ENCODE data around the gene NRN1.

Gene NRN1

GRCh38 chr6:6003621-6004366 is 2.9 kb downstream of the NRN1 start:
- Histone ChIP-seq H3K9me3 (ENCODE audit: low read length) (no peaks in the 10 kb centered on the region; the same call in 1 of the 2 replicates), H3K27me3 (ENCODE audit: insufficient read depth, low read length) (no peaks in the 10 kb centered on the region), H3K27ac (ENCODE audit: low read depth, low read length, poor library complexity, severe bottlenecking) (no peak overlapping the region), H3K9me2 (ENCODE audit: low read depth, low read length) (no peaks in the 10 kb centered on the region), H4K20me1 (ENCODE audit: insufficient read depth, low read length) (no peaks in the 10 kb centered on the region), H2AFZ (ENCODE audit: low read length) (no peak overlapping the region), H3K4me1 (ENCODE audit: insufficient read depth, low read length, severe bottlenecking) (peaks cover 18% of the 10 kb centered on the region), H3K4me2 (ENCODE audit: low read length) (no peak overlapping the region), H3F3A (ENCODE audit: insufficient read depth, low read length) (no peaks in the 10 kb centered on the region), H3K9ac (ENCODE audit: low read length) (no peak overlapping the region), H3K4me3 (ENCODE audit: low read depth, low read length, poor library complexity, severe bottlenecking) (no peak overlapping the region), H3K36me3 (ENCODE audit: insufficient read depth, low read length) (0 out of 2 replicates have a peak, but pooled peaks cover 4% of the 10 kb centered on the region), H3K79me2 (ENCODE audit: insufficient read depth, low read length) (no peaks in the 10 kb centered on the region)
- no peak for TF ChIP-seq EZH2 (IDR thresholded peaks at IDR 0.05; ENCODE audit: borderline replicate concordance, low read length)
- TF ChIP-seq, protein P1, sequence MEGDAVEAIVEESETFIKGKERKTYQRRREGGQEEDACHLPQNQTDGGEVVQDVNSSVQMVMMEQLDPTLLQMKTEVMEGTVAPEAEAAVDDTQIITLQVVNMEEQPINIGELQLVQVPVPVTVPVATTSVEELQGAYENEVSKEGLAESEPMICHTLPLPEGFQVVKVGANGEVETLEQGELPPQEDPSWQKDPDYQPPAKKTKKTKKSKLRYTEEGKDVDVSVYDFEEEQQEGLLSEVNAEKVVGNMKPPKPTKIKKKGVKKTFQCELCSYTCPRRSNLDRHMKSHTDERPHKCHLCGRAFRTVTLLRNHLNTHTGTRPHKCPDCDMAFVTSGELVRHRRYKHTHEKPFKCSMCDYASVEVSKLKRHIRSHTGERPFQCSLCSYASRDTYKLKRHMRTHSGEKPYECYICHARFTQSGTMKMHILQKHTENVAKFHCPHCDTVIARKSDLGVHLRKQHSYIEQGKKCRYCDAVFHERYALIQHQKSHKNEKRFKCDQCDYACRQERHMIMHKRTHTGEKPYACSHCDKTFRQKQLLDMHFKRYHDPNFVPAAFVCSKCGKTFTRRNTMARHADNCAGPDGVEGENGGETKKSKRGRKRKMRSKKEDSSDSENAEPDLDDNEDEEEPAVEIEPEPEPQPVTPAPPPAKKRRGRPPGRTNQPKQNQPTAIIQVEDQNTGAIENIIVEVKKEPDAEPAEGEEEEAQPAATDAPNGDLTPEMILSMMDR (IDR thresholded peaks at IDR 0.05; ENCODE audit: low read length) = no peak

GRCh38 chr6:6002848-6003620 is 3.7 kb downstream of the NRN1 start:
- H3K36me3 ChIP-seq (ENCODE audit: insufficient read depth, low read length) = 0 out of 2 replicates have a peak, but pooled peaks cover 6% of the 10 kb centered on the region
- no peak overlapping the region for H3K27ac ChIP-seq (ENCODE audit: low read depth, low read length, poor library complexity, severe bottlenecking)
- no peak for TF ChIP-seq EZH2 (IDR thresholded peaks at IDR 0.05; ENCODE audit: borderline replicate concordance, low read length)
- TF ChIP-seq, protein P1 (IDR thresholded peaks at IDR 0.05; ENCODE audit: low read length) = no peak
- no peak overlapping the region for H3K9ac ChIP-seq (ENCODE audit: low read length)
- H3K79me2 ChIP-seq (ENCODE audit: insufficient read depth, low read length) = no peaks in the 10 kb centered on the region
- H3K27me3 ChIP-seq (ENCODE audit: insufficient read depth, low read length) = no peaks in the 10 kb centered on the region
- no peak overlapping the region for H3K4me2 ChIP-seq (ENCODE audit: low read length)
- H3K4me3 ChIP-seq (ENCODE audit: low read depth, low read length, poor library complexity, severe bottlenecking) = no peak overlapping the region
- H3K9me3 ChIP-seq (ENCODE audit: low read length) = no peaks in the 10 kb centered on the region; the same call in 1 of the 2 replicates
- H3F3A ChIP-seq (ENCODE audit: insufficient read depth, low read length) = no peaks in the 10 kb centered on the region
- H4K20me1 ChIP-seq (ENCODE audit: insufficient read depth, low read length) = no peaks in the 10 kb centered on the region
- H3K4me1 ChIP-seq (ENCODE audit: insufficient read depth, low read length, severe bottlenecking) = peaks cover 18% of the 10 kb centered on the region
- no peak overlapping the region for H2AFZ ChIP-seq (ENCODE audit: low read length)
- no peaks in the 10 kb centered on the region for H3K9me2 ChIP-seq (ENCODE audit: low read depth, low read length)

DNA sequence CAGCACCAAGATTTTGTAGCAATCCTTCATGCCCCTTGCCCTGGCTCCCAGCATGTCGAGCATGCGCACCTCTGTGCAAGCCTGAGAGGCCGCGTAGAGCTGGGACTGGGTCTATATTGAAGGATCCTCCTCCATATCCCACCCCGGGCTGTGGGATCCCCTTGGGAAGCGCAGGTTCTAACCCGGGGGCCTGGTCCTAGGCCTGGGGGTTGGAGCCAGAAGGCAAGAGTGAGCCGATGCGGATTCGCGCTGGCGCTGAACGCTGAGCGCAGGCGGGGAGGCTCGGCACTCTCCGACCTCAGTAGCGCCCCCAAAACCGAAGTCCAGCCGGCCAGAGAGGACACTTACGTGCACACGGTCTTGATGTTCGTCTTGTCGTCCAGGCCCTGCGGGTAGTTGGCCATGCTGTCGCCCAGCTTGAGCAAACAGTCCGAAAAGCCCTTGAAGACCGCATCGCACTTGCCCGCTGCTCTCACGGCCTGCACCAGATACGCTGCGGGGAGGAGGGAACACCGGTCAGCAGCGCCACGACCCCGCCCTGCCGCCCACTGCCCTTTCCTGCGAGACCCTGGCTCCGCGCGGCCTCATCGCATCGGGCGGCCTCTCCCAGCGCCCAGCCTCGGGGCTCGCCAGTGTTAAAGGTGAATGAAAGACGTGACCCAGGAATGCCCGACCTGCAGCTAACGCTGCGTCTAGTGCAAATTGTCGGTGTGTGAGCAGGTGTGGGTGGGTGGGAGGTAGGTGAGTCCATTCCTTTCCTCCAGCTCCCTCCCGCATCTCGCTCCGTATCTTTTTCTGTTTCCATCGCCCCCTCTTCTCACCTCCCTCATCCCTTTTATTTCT is 4.5 kb downstream of the NRN1 start:
- Histone ChIP-seq H3K9ac (ENCODE audit: low read length) (no peak overlapping the region), H2AFZ (ENCODE audit: low read length) (no peak overlapping the region), H3K79me2 (ENCODE audit: insufficient read depth, low read length) (no peaks in the 10 kb centered on the region), H4K20me1 (ENCODE audit: insufficient read depth, low read length) (no peaks in the 10 kb centered on the region), H3K27me3 (ENCODE audit: insufficient read depth, low read length) (no peaks in the 10 kb centered on the region), H3K27ac (ENCODE audit: low read depth, low read length, poor library complexity, severe bottlenecking) (no peak overlapping the region), H3K4me2 (ENCODE audit: low read length) (no peak overlapping the region), H3K36me3 (ENCODE audit: insufficient read depth, low read length) (0 out of 2 replicates have a peak, but pooled peaks cover 6% of the 10 kb centered on the region), H3K9me3 (ENCODE audit: low read length) (no peaks in the 10 kb centered on the region; the same call in 1 of the 2 replicates), H3K4me3 (ENCODE audit: low read depth, low read length, poor library complexity, severe bottlenecking) (no peak overlapping the region), H3K4me1 (ENCODE audit: insufficient read depth, low read length, severe bottlenecking) (peaks cover 25% of the 10 kb centered on the region), H3F3A (ENCODE audit: insufficient read depth, low read length) (no peaks in the 10 kb centered on the region), H3K9me2 (ENCODE audit: low read depth, low read length) (no peaks in the 10 kb centered on the region)
- TF ChIP-seq EZH2 (IDR thresholded peaks at IDR 0.05; ENCODE audit: borderline replicate concordance, low read length) = no peak
- TF ChIP-seq, protein P1 (IDR thresholded peaks at IDR 0.05; ENCODE audit: low read length) = no peak
